CD4-positive, alpha-beta T cell (primary cell): ENCODE results near the gene PHETA1. TPM values are rescaled to one million over a fixed set of nuclear protein-coding genes. Genes with fewer than 3 reads are reported as not detected.

Experiments
- ATAC-seq: fragments of 200-7000 bp; cut with Tn5 transposase; one replicate; pipeline ENCODE4 v1.10.0; 2022; ENCODE audit warnings: mild to moderate bottlenecking; ENCODE audit not compliant: poor library complexity
- CTCF ChIA-PET: fragments of 350-600 bp; sonication (Branson Sonifier 250); formaldehyde crosslinking; loops from one replicate; lab custom pipeline; 2021; ENCODE audit warnings: antibody characterized with exemption, inconsistent platforms; lab: Charles Lee
- POLR2A ChIA-PET: fragments of 350-600 bp; sonication (Branson Sonifier 250); formaldehyde crosslinking; loops from one replicate; lab custom pipeline; 2021; ENCODE audit warnings: antibody characterized with exemption, inconsistent platforms; lab: Charles Lee
- DNase-seq, 14 experiments: peaks; one replicate each; pipeline ENCODE4 v3.0.0-alpha.2; 2013 to 2020; ENCODE audit warnings: mixed read lengths in 2 of 14
- H3K27ac ChIP-seq, 2 donors: one replicate each; pipeline versions ENCODE4 v1.5.1 to v1.7.0; 2013; ENCODE audit warnings: low read length in 2 of 2, low read depth in 1 of 2, mild to moderate bottlenecking in 1 of 2
- H3K27me3 ChIP-seq, 2 experiments: 1 replicate in 1 of 2; 2 replicates in 1 of 2; pipeline versions ENCODE4 v1.6.1 to v1.7.0; 2013; ENCODE audit warnings: low read length in 2 of 2, control low read depth in 1 of 2, mild to moderate bottlenecking in 1 of 2, moderate library complexity in 1 of 2; ENCODE audit not compliant: insufficient read depth in 2 of 2, control insufficient read depth in 1 of 2
- H3K36me3 ChIP-seq: one replicate; pipeline ENCODE4 v1.6.1; 2013; ENCODE audit warnings: low read length, control low read depth; ENCODE audit not compliant: insufficient read depth
- H3K4me1 ChIP-seq: one replicate; pipeline ENCODE4 v1.6.1; 2013; ENCODE audit warnings: low read length, control low read depth; ENCODE audit not compliant: insufficient read depth
- H3K4me3 ChIP-seq: one replicate; pipeline ENCODE4 v1.5.1; 2013; ENCODE audit warnings: mild to moderate bottlenecking, low read length, moderate library complexity
- H3K9me3 ChIP-seq, 2 experiments: 1 replicate in 1 of 2; 2 replicates in 1 of 2; pipeline versions ENCODE4 v1.6.1 to v1.7.0; 2013; ENCODE audit warnings: low read length in 2 of 2, mild to moderate bottlenecking in 2 of 2, control low read depth in 1 of 2, moderate library complexity in 1 of 2; ENCODE audit not compliant: control insufficient read depth in 1 of 2, insufficient read depth in 1 of 2
- H3K27ac Mint-ChIP-seq: one replicate; pipeline ENCODE4 v1.8.0; 2020; ENCODE audit warnings: mixed read lengths
- H3K27me3 Mint-ChIP-seq: one replicate; pipeline ENCODE4 v1.8.0; 2021; ENCODE audit warnings: mixed read lengths
- H3K36me3 Mint-ChIP-seq: one replicate; pipeline ENCODE4 v1.8.0; 2021; ENCODE audit warnings: low read depth, mixed read lengths
- H3K4me1 Mint-ChIP-seq: one replicate; pipeline ENCODE4 v1.8.0; 2021; ENCODE audit warnings: low read depth, mixed read lengths
- H3K4me3 Mint-ChIP-seq: one replicate; pipeline ENCODE4 v1.8.0; 2020; ENCODE audit warnings: mild to moderate bottlenecking, mixed read lengths
- H3K9me3 Mint-ChIP-seq: one replicate; pipeline ENCODE4 v1.8.0; 2020; ENCODE audit warnings: mixed read lengths
- CTCF ChIP-seq: fragments of 200-600 bp; IDR thresholded peaks from one replicate; pipeline ENCODE4 v1.8.0; 2022; ENCODE audit warnings: antibody characterized with exemption, mild to moderate bottlenecking
- intact Hi-C, 2 experiments: fragments of 100-400 bp; cut with DNase I in 1 of 2; cut with micrococcal nuclease in 1 of 2; formaldehyde crosslinking; loops; one replicate each; pipeline versions ENCODE4 v1.15.1 to v1.9.0; 2023 to 2025; cut with DNase I, micrococcal nuclease
- total RNA-seq, 174 experiments: library from RNA in 2 of 174; stranded (reverse) in 2 of 174; gene quantifications; one replicate each; pipeline ENCODE4 v1.2.3 and lab custom pipeline; 2021 to 2026

PHETA1 gene
- total RNA-seq, 2 experiments from 2014 or later: 1.3 to 1.7 TPM

DNA sequence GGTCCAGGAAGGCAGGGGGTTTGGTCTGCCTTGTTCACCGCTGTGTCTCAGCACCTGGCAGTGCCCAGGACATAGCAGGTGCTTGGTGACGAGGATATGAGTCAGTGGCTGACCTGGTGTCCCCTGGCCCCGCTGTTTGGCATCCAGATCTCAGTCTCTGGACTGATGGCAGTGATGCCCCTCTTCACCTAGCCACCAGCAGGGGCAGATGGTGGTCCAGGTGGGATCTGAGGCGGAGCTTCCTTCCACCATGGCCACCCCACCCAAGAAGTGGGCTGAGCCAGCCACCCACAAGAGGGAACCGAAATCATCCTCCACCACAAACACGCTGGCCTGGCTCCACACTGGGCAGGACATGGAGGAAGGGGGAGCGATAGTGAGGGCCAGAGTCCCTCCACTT is 20.7 kb upstream of the PHETA1 start:
- DNase-seq: no peak
- Histone ChIP-seq H3K9me3 (no peaks in the 10 kb centered on the region), H3K4me1 (no peaks in the 10 kb centered on the region), H3K4me3 (no peak overlapping the region), H3K27ac (no peak overlapping the region), H3K36me3 (no peaks in the 10 kb centered on the region), H3K27me3 (no peaks in the 10 kb centered on the region)
- Mint-ChIP-seq H3K9me3 (no peaks in the 10 kb centered on the region), H3K27me3 (no peaks in the 10 kb centered on the region), H3K27ac (no peak overlapping the region), H3K4me1 (no peaks in the 10 kb centered on the region), H3K36me3 (no peaks in the 10 kb centered on the region), H3K4me3 (no peak overlapping the region)
- ChIA-PET POLR2A (no interaction called here), CTCF (no interaction called here)
- no peak for ATAC-seq
- no peak for TF ChIP-seq CTCF
- intact Hi-C loops: no loop called here

- intact Hi-C loops: no loop called here
- POLR2A ChIA-PET: interaction anchor here (0.6 to 0.7 kb wide), 2 partner anchors 42 to 738 kb away, joined by 3 read pairs; partner anchors contain the start of gene TRAFD1
- Mint-ChIP-seq H3K27ac (no peak overlapping the region), H3K27me3 (no peaks in the 10 kb centered on the region), H3K4me3 (no peak overlapping the region), H3K4me1 (no peaks in the 10 kb centered on the region), H3K36me3 (no peaks in the 10 kb centered on the region), H3K9me3 (no peaks in the 10 kb centered on the region)
- TF ChIP-seq CTCF: no peak
- Histone ChIP-seq H3K36me3 (no peaks in the 10 kb centered on the region), H3K9me3 (no peaks in the 10 kb centered on the region), H3K4me1 (no peaks in the 10 kb centered on the region), H3K4me3 (no peak overlapping the region), H3K27ac (no peak overlapping the region), H3K27me3 (no peaks in the 10 kb centered on the region)
- CTCF ChIA-PET: no interaction called here
- DNase-seq (no peak), ATAC-seq (no peak)
These were observed 18.9 kb upstream of the PHETA1 start for GRCh38 chr12:111387747-111388323.

DNA sequence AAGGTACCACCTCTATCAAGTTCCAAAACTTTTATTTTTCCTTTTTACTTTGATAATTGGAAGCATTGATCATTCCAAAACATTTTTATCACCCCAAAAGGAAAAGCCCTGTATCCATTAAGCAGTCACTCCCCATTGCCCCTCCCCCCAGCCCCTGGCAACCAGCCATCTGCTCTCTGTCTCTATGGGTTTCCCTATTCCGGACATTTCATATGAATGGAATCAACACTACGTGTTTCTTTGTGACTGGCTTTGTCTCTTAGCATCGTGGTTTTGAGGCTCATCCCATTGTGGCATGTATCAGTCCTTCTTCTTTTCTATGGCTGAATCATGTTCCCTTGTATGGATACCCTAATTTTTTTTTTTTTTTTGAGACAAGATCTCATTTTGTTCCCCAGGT is 18.0 kb upstream of the PHETA1 start:
- POLR2A ChIA-PET: interaction anchor here (0.6 kb wide), 1 partner anchor 43 kb away, joined by 3 read pairs; no protein-coding TSS in a partner anchor
- ATAC-seq: no peak
- H3K27me3 Mint-ChIP-seq: no peaks in the 10 kb centered on the region

More for the DNA sequence above, 18.0 kb upstream of the PHETA1 start:
- no peaks in the 10 kb centered on the region for H3K9me3 ChIP-seq
- Mint-ChIP-seq H3K9me3 (no peaks in the 10 kb centered on the region), H3K4me3 (no peak overlapping the region), H3K4me1 (no peaks in the 10 kb centered on the region), H3K36me3 (no peaks in the 10 kb centered on the region), H3K27ac (no peak overlapping the region)
- H3K27ac ChIP-seq: no peak overlapping the region
- no peak for TF ChIP-seq CTCF
- no peak for DNase-seq
- no peaks in the 10 kb centered on the region for H3K27me3 ChIP-seq
- H3K4me1 ChIP-seq: no peaks in the 10 kb centered on the region
- H3K36me3 ChIP-seq: no peaks in the 10 kb centered on the region
- intact Hi-C loops: no loop called here
- no peak overlapping the region for H3K4me3 ChIP-seq
- CTCF ChIA-PET: no interaction called here
